HCT116 (cell line): ENCODE results near the gene PPP1R14B. TPM values are rescaled to one million over a fixed set of nuclear protein-coding genes. Genes with fewer than 3 reads are reported as not detected.

Source experiments
- ATAC-seq: fragments of 200-7000 bp; cut with Tn5 transposase; 2 replicates; pipeline ENCODE4 v1.9.1; 2020; ENCODE audit warnings: mild to moderate bottlenecking, moderate library complexity
- BruUV-seq: library from RNA; stranded (reverse); fragments of 400-500 nt; replicated peaks from 2 replicates; lab custom pipeline; 2021; lab: Mats Ljungman, UMichigan
- CTCF ChIA-PET: fragments of 300-600 bp; sonication (Branson Sonifier 250); formaldehyde crosslinking; loops from one replicate; lab custom pipeline; 2021; ENCODE audit warnings: antibody characterized with exemption; lab: Charles Lee
- POLR2A ChIA-PET: fragments of 300-600, 350-600 bp; sonication (Branson Sonifier 250); formaldehyde crosslinking; loops from one replicate; lab custom pipeline; 2021; ENCODE audit warnings: antibody characterized with exemption; lab: Charles Lee
- RAD21 ChIA-PET, 2 experiments: fragments of 300-600 bp; sonication (Branson Sonifier 250); formaldehyde crosslinking; loops; one replicate each; lab custom pipeline; 2023; ENCODE audit warnings: low total read pairs in 2 of 2; ENCODE audit not compliant: uncharacterized antibody in 2 of 2, unreplicated experiment in 2 of 2, low non-redundant PET in 1 of 2; lab: Charles Lee
- DNase-seq: peaks from one replicate; pipeline ENCODE4 v3.0.0-alpha.2; 2010; ENCODE audit warnings: low read depth, low spot score
- H2AFZ ChIP-seq: fragments of 200-600 bp; shearing (Covaris generic), sonication (generic); 2 replicates; pipeline ENCODE4 v1.6.1; 2017; ENCODE audit warnings: low read depth, mixed run types, mixed read lengths, antibody characterized with exemption, low read length; ENCODE audit not compliant: poor library complexity, severe bottlenecking
- H3K27ac ChIP-seq: 2 replicates; pipeline ENCODE4 v1.5.1; 2012; ENCODE audit warnings: low read depth, low read length
- H3K27me3 ChIP-seq: fragments of 200-600 bp; sonication (generic); 2 replicates; pipeline ENCODE4 v1.6.1; 2016; ENCODE audit warnings: mixed run types, low read length, mixed read lengths; ENCODE audit not compliant: insufficient read depth
- H3K36me3 ChIP-seq, 2 experiments: fragments of 200-500 bp in 1 of 2; fragments of 200-600 bp in 1 of 2; sonication (Bioruptor generic) in 1 of 2; sonication (generic) in 1 of 2; 2 replicates each; pipeline versions ENCODE4 v1.5.1 to v1.6.1; 2014 to 2016; ENCODE audit warnings: low read length in 2 of 2, inconsistent platforms in 1 of 2, mixed read lengths in 1 of 2, mixed run types in 1 of 2; ENCODE audit not compliant: insufficient read depth in 2 of 2, control insufficient read depth in 1 of 2
- H3K4me1 ChIP-seq, 2 experiments: fragments of 200-600 bp in 1 of 2; sonication (generic) in 1 of 2; 2 replicates each; pipeline versions ENCODE4 v1.5.1 to v1.6.1; 2012 to 2017; ENCODE audit warnings: low read length in 2 of 2, inconsistent platforms in 1 of 2, mild to moderate bottlenecking in 1 of 2, mixed read lengths in 1 of 2, mixed run types in 1 of 2, moderate library complexity in 1 of 2; ENCODE audit not compliant: insufficient read depth in 2 of 2, control insufficient read depth in 1 of 2
- H3K4me2 ChIP-seq: fragments of 200-600 bp; sonication (generic); 2 replicates; pipeline ENCODE4 v1.6.1; 2017; ENCODE audit warnings: mixed run types, low read length, mixed read lengths
- H3K4me3 ChIP-seq, 2 experiments: fragments of 200-600 bp in 1 of 2; sonication (generic) in 1 of 2; replicated peaks in 1 of 2; 2 replicates each; pipeline ENCODE4 v1.5.1; 2011 to 2016; ENCODE audit warnings: low read length in 2 of 2, control low read depth in 1 of 2, low read depth in 1 of 2, mild to moderate bottlenecking in 1 of 2, mixed read lengths in 1 of 2, mixed run types in 1 of 2
- H3K79me2 ChIP-seq: fragments of 200-600 bp; sonication (generic); 2 replicates; pipeline ENCODE4 v1.6.1; 2017; ENCODE audit warnings: mild to moderate bottlenecking, mixed run types, low read length, moderate library complexity, mixed read lengths; ENCODE audit not compliant: insufficient read depth
- H3K9ac ChIP-seq: fragments of 200-600 bp; sonication (generic); 2 replicates; pipeline ENCODE4 v1.6.1; 2016; ENCODE audit warnings: low read length, mixed read lengths
- H3K9me2 ChIP-seq: fragments of 200-600 bp; sonication (generic), shearing (Covaris generic); 2 replicates; pipeline ENCODE4 v1.6.1; 2017; ENCODE audit warnings: mixed run types, mild to moderate bottlenecking, moderate library complexity; ENCODE audit not compliant: insufficient read depth
- H3K9me3 ChIP-seq, 2 experiments: fragments of 200-500 bp in 1 of 2; fragments of 200-600 bp in 1 of 2; sonication (Bioruptor generic) in 1 of 2; sonication (generic) in 1 of 2; 2 replicates each; pipeline ENCODE4 v1.6.1; 2014 to 2017; ENCODE audit warnings: low read length in 2 of 2, mixed read lengths in 2 of 2, inconsistent platforms in 1 of 2, low read depth in 1 of 2, mild to moderate bottlenecking in 1 of 2, mixed run types in 1 of 2, moderate library complexity in 1 of 2; ENCODE audit not compliant: control insufficient read depth in 1 of 2, insufficient read depth in 1 of 2
- H4K20me1 ChIP-seq: fragments of 200-600 bp; sonication (generic), shearing (Covaris generic); 2 replicates; pipeline ENCODE4 v1.6.1; 2017; ENCODE audit warnings: mixed run types, mild to moderate bottlenecking, moderate library complexity; ENCODE audit not compliant: insufficient read depth
- CEBPB ChIP-seq: IDR thresholded peaks from 2 replicates; pipeline ENCODE4 v1.6.1; 2012; ENCODE audit warnings: low read depth
- EZH2phosphoT487 ChIP-seq: fragments of 200-600 bp; IDR thresholded peaks from 2 replicates; pipeline ENCODE4 v1.6.1; 2018; ENCODE audit warnings: antibody characterized with exemption, borderline replicate concordance
- FOSL1 ChIP-seq: IDR thresholded peaks from 2 replicates; pipeline ENCODE4 v1.6.1; 2012; ENCODE audit warnings: low read depth
- JUND ChIP-seq: IDR thresholded peaks from 2 replicates; pipeline ENCODE4 v1.6.1; 2012
- POLR2A ChIP-seq: IDR thresholded peaks from 2 replicates; pipeline ENCODE4 v1.7.0; 2011; ENCODE audit warnings: borderline replicate concordance; ENCODE audit not compliant: insufficient read depth, insufficient read length; ENCODE audit errors: extremely low read depth
- POLR2AphosphoS5 ChIP-seq: IDR thresholded peaks from 2 replicates; pipeline ENCODE4 v1.6.1; 2011; ENCODE audit warnings: mild to moderate bottlenecking, low read depth, low read length, moderate library complexity
- SIN3A ChIP-seq: IDR thresholded peaks from 2 replicates; pipeline ENCODE4 v1.6.1; 2012; ENCODE audit warnings: low read depth
- TCF7L2 ChIP-seq: IDR thresholded peaks from 2 replicates; pipeline ENCODE4 v1.7.0; 2011; ENCODE audit warnings: borderline replicate concordance, inconsistent platforms; ENCODE audit not compliant: insufficient read depth, insufficient read length; ENCODE audit errors: extremely low read depth
- YY1 ChIP-seq: IDR thresholded peaks from 2 replicates; pipeline ENCODE4 v1.6.1; 2011; ENCODE audit warnings: low read length, low read depth, moderate library complexity, mild to moderate bottlenecking; ENCODE audit not compliant: insufficient replicate concordance; ENCODE audit errors: extremely low read depth
- intact Hi-C: fragments of 100-400 bp; cut with micrococcal nuclease; formaldehyde crosslinking; loops from 2 replicates; pipeline ENCODE4 v1.10.0; 2022
- total RNA-seq: library from RNA; stranded (reverse); gene quantifications from one replicate; pipeline ENCODE4 v1.2.1, GENCODE V29; 2021; ENCODE audit not compliant: unreplicated experiment
- TF ChIP-seq, protein P1 (sequence below): IDR thresholded peaks from 2 replicates; pipeline ENCODE4 v1.6.1; 2012
- TF ChIP-seq, protein P2 (sequence below): IDR thresholded peaks from 2 replicates; pipeline ENCODE4 v1.6.1; 2011; ENCODE audit warnings: mild to moderate bottlenecking, low read length, moderate library complexity; ENCODE audit not compliant: insufficient replicate concordance; ENCODE audit errors: extremely low read depth

PPP1R14B gene
- total RNA-seq, 1 experiment from 2014 or later: 332 TPM

DNA sequence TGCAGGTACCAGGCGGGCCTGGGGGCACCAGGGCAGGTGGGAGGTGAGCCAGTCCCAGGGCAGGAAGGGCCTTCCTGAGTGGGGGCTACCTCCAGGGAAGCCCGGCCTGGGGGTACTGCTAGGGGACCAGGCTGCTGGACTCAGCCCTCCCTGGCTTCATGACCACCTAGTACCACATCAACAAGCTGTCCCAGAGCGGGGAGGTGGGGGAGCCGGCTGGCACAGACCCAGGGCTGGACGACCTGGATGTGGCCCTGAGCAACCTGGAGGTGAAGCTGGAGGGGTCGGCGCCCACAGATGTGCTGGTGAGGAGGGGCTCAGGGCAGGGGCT, 27.4 kb downstream of the PPP1R14B start:
- CTCF ChIA-PET: no interaction called here
- Histone ChIP-seq H3K79me2 (no peaks in the 10 kb centered on the region), H3K27ac (no peak overlapping the region), H3K4me2 (no peak overlapping the region), H3K27me3 (no peaks in the 10 kb centered on the region), H3K36me3 (peaks cover 0 to 6% of the 10 kb centered on the region in 2 experiments; a peak in 1 of 4 replicates), H3K9ac (no peak overlapping the region), H3K4me3 (no peak overlapping the region), H3K9me3 (no peaks in the 10 kb centered on the region), H4K20me1 (no peaks in the 10 kb centered on the region), H3K4me1 (no peaks in the 10 kb centered on the region), H3K9me2 (no peaks in the 10 kb centered on the region), H2AFZ (no peak overlapping the region)
- no peak for DNase-seq
- BruUV-seq: no TSS peak
- TF ChIP-seq JUND: no peak
- TF ChIP-seq EZH2phosphoT487: no peak
- TF ChIP-seq POLR2A: no peak
- TF ChIP-seq POLR2AphosphoS5: no peak
- TF ChIP-seq, protein P1, sequence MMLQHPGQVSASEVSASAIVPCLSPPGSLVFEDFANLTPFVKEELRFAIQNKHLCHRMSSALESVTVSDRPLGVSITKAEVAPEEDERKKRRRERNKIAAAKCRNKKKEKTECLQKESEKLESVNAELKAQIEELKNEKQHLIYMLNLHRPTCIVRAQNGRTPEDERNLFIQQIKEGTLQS: no peak
- no peak for TF ChIP-seq TCF7L2
- no peak for TF ChIP-seq YY1
- TF ChIP-seq, protein P2, sequence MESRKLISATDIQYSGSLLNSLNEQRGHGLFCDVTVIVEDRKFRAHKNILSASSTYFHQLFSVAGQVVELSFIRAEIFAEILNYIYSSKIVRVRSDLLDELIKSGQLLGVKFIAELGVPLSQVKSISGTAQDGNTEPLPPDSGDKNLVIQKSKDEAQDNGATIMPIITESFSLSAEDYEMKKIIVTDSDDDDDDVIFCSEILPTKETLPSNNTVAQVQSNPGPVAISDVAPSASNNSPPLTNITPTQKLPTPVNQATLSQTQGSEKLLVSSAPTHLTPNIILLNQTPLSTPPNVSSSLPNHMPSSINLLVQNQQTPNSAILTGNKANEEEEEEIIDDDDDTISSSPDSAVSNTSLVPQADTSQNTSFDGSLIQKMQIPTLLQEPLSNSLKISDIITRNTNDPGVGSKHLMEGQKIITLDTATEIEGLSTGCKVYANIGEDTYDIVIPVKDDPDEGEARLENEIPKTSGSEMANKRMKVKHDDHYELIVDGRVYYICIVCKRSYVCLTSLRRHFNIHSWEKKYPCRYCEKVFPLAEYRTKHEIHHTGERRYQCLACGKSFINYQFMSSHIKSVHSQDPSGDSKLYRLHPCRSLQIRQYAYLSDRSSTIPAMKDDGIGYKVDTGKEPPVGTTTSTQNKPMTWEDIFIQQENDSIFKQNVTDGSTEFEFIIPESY: no peak
- no peak for TF ChIP-seq FOSL1
- TF ChIP-seq CEBPB: no peak
- no peak for TF ChIP-seq SIN3A
- RAD21 ChIA-PET: no interaction called here
- no peak for ATAC-seq
- intact Hi-C loops: no loop called here
- POLR2A ChIA-PET: no interaction called here
